ELF-1 (cell line): ENCODE results near the gene NOX3.
"Not testable (repeated sequence)": the region's sequence is repeated elsewhere in the genome, so short reads cannot be mapped to it uniquely, and the experiment has no call there.

Experiments used
- DNase-seq: peaks from one replicate; pipeline ENCODE4 v3.0.0-alpha.2; 2016; ENCODE audit warnings: low read depth, low spot score

The NOX3 gene

DNA sequence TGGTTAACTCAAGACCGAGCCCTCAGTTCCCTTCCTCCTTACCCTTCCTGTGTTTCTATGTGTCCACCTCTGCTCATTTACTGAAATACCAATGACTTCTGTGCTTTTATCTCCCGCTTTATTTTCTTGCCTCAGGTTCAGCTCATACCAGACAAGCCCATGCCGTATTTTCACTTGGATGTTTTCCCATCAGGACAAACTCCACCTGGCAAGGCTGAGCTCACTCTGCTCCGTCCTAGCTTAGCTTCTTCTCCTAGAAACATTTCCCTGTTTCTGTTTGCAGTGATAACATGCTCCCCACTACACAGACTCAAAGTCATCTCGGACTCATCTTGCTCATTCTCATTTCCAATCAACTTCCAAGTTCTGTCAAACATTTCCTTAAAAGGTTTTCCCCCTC lies 84.4 kb downstream of the NOX3 start:
- no peak for DNase-seq

DNA sequence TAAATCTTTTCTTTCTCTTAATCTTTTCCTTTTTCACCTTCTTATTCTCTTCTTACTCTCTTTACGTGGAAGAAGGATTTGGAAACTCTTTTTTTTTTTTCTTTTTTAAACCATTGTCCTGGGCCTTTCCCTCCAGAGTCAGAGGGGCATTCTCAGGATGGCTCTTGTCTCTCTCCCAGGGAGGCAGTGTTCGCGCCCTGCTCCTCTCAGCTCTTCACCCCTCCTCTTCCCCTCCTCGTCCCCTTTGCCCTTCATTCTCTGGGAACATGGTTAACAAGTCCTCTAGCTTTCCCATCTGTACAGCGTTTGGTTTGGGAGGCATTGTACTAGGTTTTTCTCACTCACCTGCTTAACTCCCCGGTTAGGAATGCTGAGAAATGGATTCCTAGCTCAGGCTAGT lies 89.3 kb downstream of the NOX3 start:
- peak; percentile 4 for DNase-seq

GRCh38 chr6:155364844-155365437 lies 90.7 kb downstream of the NOX3 start:
- DNase-seq: no peak

DNA sequence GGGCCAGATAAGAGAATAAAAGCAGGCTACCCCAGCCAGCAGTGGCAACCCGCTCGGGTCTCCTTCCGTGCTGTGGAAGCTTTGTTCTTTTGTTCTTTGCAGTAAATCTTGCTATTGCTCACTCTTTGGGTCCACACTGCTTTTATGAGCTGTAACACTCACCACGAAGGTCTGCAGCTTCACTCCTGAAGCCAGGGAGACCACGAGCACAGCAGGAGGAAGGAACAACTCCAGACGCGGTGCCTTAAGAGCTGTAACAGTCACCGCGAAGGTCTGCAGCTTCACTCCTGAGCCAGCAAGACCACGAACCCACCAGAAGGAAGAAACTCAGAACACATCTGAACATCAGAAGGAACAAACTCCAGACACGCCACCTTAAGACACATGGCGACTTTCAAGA lies 91.6 kb downstream of the NOX3 start:
- not testable (repeated sequence) for DNase-seq

DNA sequence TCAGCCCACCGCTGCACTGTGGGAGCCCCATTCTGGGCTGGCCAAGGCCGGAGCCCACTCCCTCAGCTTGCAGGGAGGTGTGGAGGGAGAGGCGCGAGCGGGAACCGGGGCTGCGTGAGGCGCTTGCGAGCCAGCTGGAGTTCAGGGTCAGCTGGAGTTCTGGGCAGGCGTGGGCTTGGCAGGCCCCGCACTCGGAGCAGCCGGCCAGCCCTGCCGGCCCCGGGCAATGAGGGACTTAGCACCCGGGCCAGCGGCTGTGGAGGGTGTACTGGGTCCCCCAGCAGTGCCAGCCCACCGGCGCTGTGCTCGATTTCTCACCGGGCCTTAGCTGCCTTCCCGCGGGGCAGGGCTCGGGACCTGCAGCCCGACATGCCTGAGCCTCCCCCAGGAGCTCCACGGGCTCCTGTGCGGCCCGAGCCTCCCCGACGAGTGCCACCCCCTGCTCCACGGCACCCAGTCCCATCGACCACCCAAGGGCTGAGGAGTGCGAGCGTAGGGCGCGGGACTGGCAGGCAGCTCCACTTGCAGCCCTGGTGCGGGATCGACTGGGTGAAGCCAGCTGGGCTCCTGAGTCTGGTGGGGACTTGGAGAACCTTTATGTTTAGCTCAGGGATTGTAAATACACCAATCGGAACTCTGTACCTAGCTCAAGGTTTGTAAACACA lies 92.5 kb downstream of the NOX3 start:
- DNase-seq: not testable (repeated sequence)

DNA sequence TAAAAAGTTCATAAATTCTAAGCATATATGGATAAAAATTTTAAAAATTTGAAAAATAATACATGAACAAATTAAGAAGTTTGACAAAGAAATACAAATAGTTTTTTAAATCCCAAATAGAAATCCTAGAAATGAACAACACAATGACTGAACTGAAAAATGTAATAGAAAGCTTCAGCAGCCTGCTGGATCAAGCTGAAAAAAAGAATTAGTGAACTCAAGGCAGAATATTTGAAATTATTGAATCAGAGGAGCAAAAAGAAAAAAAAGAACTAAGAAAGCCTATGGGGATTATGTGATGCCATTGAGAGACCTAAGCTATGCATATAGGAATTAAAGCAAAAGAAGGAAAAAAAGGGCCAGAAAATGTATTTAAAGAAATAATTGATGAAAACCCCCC lies 101.5 kb downstream of the NOX3 start:
- DNase-seq: no peak

GRCh38 chr6:155352811-155353210 lies 102.8 kb downstream of the NOX3 start:
- DNase-seq: no peak

DNA sequence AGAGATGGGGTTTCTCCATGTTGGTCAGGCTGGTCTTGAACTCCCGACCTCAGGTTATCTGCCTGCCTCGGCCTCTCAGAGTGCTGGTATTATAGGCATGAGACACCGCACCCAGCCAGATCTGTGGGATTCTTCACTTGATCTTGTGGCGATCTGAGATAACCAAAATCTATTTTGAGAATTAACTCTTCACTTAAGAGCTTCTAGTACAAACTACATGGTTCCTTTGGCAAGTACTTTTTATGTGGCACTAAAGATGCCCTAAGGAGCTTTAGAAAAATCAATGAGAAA lies 103.6 kb downstream of the NOX3 start:
- DNase-seq: no peak

- DNase-seq: no peak
These were observed 104.1 kb downstream of the NOX3 start for GRCh38 chr6:155351273-155352129.

GRCh38 chr6:155349956-155350355 lies 105.7 kb downstream of the NOX3 start:
- DNase-seq: no peak

GRCh38 chr6:155349129-155349528 lies 106.5 kb downstream of the NOX3 start:
- DNase-seq: no peak

DNA sequence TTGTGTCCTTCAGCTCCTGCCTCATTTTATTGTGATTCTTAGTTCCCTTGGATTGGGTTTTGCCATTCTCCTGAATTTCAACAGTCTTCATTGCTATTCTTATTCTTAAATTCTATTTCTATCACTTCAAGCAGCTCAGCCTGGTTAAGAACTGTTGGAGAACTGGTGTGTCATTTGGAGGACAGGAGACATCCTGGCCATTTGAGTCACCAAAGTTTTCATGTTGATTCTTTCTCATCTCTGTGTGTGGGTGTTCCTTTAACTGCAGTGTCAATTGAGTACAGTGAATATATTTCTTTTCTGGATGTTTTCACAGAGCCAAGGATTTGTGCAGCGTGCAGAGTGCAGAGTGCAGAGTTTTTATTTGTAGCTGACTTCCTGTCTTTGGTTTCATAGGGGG lies 107.8 kb downstream of the NOX3 start:
- no peak for DNase-seq

- no peak for DNase-seq
These were observed 108.7 kb downstream of the NOX3 start for GRCh38 chr6:155346957-155347356.
